Small intestine (tissue), 7 donors: Measurements from ENCODE around the gene IGSF9. TPM values are rescaled to one million over a fixed set of nuclear protein-coding genes. Genes with fewer than 3 reads are reported as not detected.

Experiments used
- DNase-seq, 2 donors: peaks; one replicate each; pipeline versions ENCODE4 v3.0.0 to v3.0.0-alpha.2; 2013
- FAIRE-seq: peaks from 2 replicates; lab custom pipeline; 2012; peaks lifted over from hg19 to GRCh38; lab: Jason Lieb, UNC
- H3K27ac ChIP-seq, 3 donors: one replicate each; pipeline ENCODE4 v1.5.1; 2013; ENCODE audit warnings: low read length in 2 of 3, mild to moderate bottlenecking in 2 of 3, control low read depth in 1 of 3, inconsistent platforms in 1 of 3, low read depth in 1 of 3, moderate library complexity in 1 of 3
- H3K27me3 ChIP-seq, 3 donors: one replicate each; pipeline ENCODE4 v1.6.1; 2013; ENCODE audit warnings: low read length in 3 of 3, inconsistent platforms in 1 of 3; ENCODE audit not compliant: control insufficient read depth in 3 of 3, insufficient read depth in 3 of 3
- H3K36me3 ChIP-seq, 3 donors: one replicate each; pipeline ENCODE4 v1.6.1; 2013; ENCODE audit warnings: low read length in 3 of 3, inconsistent platforms in 1 of 3, low read depth in 1 of 3, mild to moderate bottlenecking in 1 of 3, moderate library complexity in 1 of 3; ENCODE audit not compliant: control insufficient read depth in 3 of 3, insufficient read depth in 2 of 3
- H3K4me1 ChIP-seq, 3 donors: one replicate each; pipeline ENCODE4 v1.6.1; 2013; ENCODE audit warnings: low read length in 2 of 3, inconsistent platforms in 1 of 3, low read depth in 1 of 3, mild to moderate bottlenecking in 1 of 3, moderate library complexity in 1 of 3; ENCODE audit not compliant: control insufficient read depth in 3 of 3, insufficient read depth in 2 of 3
- H3K4me3 ChIP-seq, 3 donors: one replicate each; pipeline ENCODE4 v1.5.1; 2013; ENCODE audit warnings: low read length in 3 of 3, control low read depth in 1 of 3, inconsistent platforms in 1 of 3, low read depth in 1 of 3, mild to moderate bottlenecking in 1 of 3, moderate library complexity in 1 of 3
- H3K9me3 ChIP-seq, 2 donors: one replicate each; pipeline ENCODE4 v1.6.1; 2013; ENCODE audit warnings: low read depth in 1 of 2, low read length in 1 of 2; ENCODE audit not compliant: control insufficient read depth in 2 of 2, insufficient read depth in 1 of 2
- WGBS, 3 donors: extraction: QIAGEN DNeasy Blood & Tissue Kit; methylation state at CpG; one replicate each; pipeline ENCODE4 v1.1.7; 2013; 5-methylcytosine and 5-hydroxymethylcytosine counted together
- polyA plus RNA-seq, 4 donors: library from polyadenylated mRNA; stranded (reverse) in 3 of 4; unstranded in 1 of 4; fragments of 200-250 nt in 3 of 4; fragments of 120-200 nt in 1 of 4; gene quantifications; one replicate each; pipeline versions ENCODE4 v1.2.1 to v1.2.3, GENCODE V29; 2013
- donor health status: healthy with polysubstance abuse.
- donor health status: control.
- donor health status: control.
- donor health status: Bipolar disorder and iron deficiency.
- donor health status: healthy.

Gene IGSF9
- polyA plus RNA-seq, 4 donors, result 3.1 to 84.2 (median 26.4) TPM

DNA sequence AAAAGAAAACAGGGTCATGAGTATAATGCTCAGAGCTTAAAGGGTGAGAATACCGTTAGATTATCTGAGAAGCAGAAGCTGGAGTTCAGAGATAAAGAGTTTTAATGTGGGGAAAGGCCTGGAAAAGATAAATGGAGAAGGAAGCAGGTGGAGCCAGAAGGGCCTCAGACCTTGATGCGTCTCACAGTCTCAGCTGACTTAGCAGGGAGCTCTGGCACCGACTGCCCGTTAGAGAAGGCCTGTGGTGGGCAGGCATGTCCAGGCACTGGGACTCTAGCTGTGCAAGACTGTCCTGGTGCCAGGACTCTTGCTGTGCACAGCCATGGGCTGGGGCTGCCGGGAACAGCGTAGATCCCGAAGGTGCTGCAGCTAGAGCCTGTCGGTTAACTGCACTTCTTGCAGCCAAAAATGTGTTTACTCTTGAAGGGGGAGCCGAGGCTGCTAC is 12.4 kb upstream of the IGSF9 start:
- FAIRE-seq (no peak), DNase-seq (peak in 1 of 2 donors; percentile 49)
- H3K36me3 ChIP-seq, result no peaks in the 10 kb centered on the region
- H3K9me3 ChIP-seq, result no peaks in the 10 kb centered on the region
- WGBS, 3 donors, result 15 to 47% (median 27%) methylated on average over 9 of the region's 9 CpGs
- peak overlapping the region in 2 of 3 donors; percentile 51 to 55 for H3K27ac ChIP-seq
- no peak overlapping the region for H3K4me3 ChIP-seq
- peaks cover 0 to 35% (median 2%) of the 10 kb centered on the region in 3 donors for H3K4me1 ChIP-seq
- H3K27me3 ChIP-seq, result no peaks in the 10 kb centered on the region

DNA sequence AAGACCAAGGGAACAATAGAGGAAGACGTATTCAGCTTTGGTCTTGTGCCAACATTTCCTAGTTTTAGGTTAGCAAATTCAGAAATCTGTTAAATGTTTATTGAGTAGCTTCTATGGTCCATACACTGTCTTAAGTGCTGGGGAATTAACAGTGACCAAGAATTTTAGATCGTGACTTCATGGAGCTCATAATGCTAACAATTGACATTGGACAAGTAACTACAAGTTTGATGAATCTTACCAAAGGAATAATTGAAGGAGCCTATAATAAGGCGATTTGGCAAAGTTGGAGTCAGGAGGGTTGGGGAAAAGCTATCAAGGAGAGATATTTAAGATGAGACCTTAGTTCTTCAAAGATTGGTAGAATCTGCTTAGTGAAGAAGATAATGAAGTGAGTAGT is 10.0 kb upstream of the IGSF9 start:
- Histone ChIP-seq H3K27ac (no peak overlapping the region), H3K36me3 (no peaks in the 10 kb centered on the region), H3K9me3 (no peaks in the 10 kb centered on the region), H3K4me3 (no peak overlapping the region), H3K4me1 (peaks cover 0 to 20% (median 2%) of the 10 kb centered on the region in 3 donors), H3K27me3 (no peaks in the 10 kb centered on the region)
- no peak for DNase-seq
- 83 to 96% (median 88%) methylated on average over 3 of the region's 3 CpGs for WGBS, 3 donors
- FAIRE-seq, result no peak

DNA sequence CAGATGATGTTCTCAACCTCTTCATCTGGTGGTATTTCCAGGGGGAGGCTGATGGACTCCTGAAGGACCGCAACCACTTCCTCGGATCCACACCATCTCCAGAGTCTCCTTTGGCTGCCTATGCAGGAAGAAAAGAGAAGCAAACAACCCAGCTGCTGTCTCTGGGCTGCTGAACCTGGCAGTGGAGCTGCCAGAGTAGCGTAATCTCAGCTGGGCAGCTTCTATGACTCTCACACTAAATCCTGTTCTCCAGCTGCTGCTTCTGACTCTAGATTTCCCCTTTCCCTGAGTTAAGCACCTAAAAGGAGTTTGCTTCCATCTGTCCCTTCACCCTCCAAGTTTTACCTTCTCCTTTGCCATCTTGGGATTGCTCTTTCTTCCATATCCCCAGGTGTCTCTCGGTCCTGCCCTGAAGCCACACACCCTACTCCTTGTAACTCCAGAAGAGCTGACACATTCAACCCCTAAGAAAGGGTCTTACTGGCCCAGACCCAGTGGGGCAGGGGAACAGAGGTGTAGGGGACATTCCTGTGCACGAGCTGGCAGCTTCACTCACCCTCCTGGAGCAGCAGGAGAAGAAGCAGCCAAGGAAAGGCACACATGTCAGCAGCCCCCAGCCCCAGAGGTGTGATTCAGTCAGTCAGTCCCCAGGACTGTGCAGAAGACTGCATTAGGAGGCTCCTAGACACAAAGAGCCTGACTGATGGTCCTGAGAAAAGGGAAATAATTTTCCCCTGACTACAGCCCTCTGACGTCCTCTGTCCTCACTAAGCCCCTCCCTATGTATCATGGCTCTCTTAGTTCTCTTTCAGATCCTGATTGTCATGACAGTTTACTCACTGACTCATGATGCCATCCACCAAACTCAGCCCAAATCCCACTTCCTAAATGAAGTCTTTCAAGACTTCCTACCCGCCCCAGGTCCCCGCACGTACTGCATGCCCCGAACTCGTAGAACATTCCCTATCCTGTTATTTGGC is 8.4 kb upstream of the IGSF9 start, which contains the start of gene SLAMF9:
Gene SLAMF9 (minus strand): TSS at position 702 of the 980 bp plus-strand sequence. CDS start 100 bp downstream, at position 602.
- no peaks in the 10 kb centered on the region for H3K9me3 ChIP-seq
- H3K4me1 ChIP-seq, result peaks cover 0 to 21% (median 4%) of the 10 kb centered on the region in 3 donors
- H3K4me3 ChIP-seq, result no peak within 1 kb of the TSS
- 67 to 81% (median 78%) methylated on average over 11 of the region's 11 CpGs for WGBS, 3 donors
- H3K27me3 ChIP-seq, result no peaks in the 10 kb centered on the region
- H3K27ac ChIP-seq, result no peak within 1 kb of the TSS
- no peak for DNase-seq
- no peaks in the 10 kb centered on the region for H3K36me3 ChIP-seq
- no peak for FAIRE-seq

DNA sequence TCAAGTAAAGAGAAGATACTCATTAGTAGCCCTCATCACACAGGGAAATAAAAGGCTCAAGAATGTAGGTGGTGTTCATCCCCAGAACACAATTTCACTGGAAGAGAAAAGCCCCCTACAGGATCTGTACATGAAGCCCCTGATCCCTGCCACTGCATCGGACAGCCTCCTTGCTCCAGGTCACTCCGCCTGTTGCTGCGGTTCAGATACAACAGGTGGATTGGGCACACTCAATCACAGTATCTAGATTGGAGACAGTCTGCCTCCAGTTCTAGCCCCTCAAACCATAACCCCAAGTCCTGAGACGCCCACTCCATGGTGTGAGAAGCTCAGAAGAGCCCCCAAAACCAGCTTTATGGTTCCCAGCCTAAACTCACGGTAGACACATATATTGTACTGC is 7.5 kb upstream of the IGSF9 start:
- no peak for DNase-seq
- no peaks in the 10 kb centered on the region for H3K27me3 ChIP-seq
- no peaks in the 10 kb centered on the region for H3K36me3 ChIP-seq
- 86 to 90% (median 87%) methylated on average over 5 of the region's 5 CpGs for WGBS, 3 donors
- no peak overlapping the region for H3K4me3 ChIP-seq
- H3K9me3 ChIP-seq, result no peaks in the 10 kb centered on the region
- FAIRE-seq, result no peak
- no peak overlapping the region for H3K27ac ChIP-seq
- peaks cover 0 to 19% (median 3%) of the 10 kb centered on the region in 3 donors for H3K4me1 ChIP-seq

DNA sequence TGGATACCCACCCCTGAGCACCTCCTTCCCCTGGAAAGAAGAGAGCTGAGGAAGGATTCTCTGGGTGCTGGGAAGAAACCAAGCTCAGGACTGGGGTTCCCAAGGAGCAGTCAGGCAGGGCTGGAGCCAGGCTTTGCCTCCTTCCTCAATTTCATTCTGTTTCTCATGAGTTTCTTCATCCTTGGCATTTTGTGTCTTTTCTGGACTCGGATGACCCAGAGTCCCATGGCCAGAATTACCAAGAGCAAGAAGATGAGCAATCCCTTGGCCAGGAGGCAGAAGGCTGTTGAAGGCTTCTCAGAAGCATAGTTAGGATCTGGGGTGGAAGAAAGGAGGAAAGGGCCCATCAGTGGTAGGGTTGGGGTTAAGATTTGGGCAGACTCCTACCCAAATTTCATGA is 6.1 kb upstream of the IGSF9 start:
- DNase-seq (no peak), FAIRE-seq (no peak)
- no peaks in the 10 kb centered on the region for H3K36me3 ChIP-seq
- H3K4me3 ChIP-seq, result no peak overlapping the region
- H3K4me1 ChIP-seq, result peaks cover 0 to 18% (median 2%) of the 10 kb centered on the region in 3 donors
- WGBS, 3 donors, result 78 to 89% (median 81%) methylated on average over 1 of the region's 1 CpG
- H3K27me3 ChIP-seq, result no peaks in the 10 kb centered on the region
- H3K27ac ChIP-seq, result no peak overlapping the region
- H3K9me3 ChIP-seq, result no peaks in the 10 kb centered on the region

DNA sequence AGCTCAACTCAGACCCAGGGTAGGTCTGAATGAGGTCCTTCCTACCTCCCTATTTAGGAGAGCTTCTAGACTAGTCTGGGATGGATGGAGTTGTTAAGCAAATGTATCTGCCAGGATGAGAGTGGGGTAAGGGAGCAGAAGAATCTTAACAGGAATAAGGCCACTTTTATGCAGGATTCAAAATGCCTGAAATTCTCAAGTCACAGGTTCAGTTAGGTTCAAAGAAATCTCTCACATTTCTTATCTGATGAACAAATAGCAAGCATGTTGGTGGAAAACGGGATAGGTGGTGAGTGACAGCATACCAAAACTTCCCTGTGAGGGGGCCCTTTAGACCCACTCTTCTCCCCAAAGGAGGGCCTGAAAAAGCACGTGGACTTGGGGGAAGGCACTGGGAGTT is 5.6 kb upstream of the IGSF9 start:
- 65 to 81% (median 69%) methylated on average over 2 of the region's 2 CpGs for WGBS, 3 donors
- DNase-seq, result no peak
- FAIRE-seq, result no peak
- H3K9me3 ChIP-seq, result no peaks in the 10 kb centered on the region
- no peaks in the 10 kb centered on the region for H3K27me3 ChIP-seq
- no peak overlapping the region for H3K4me3 ChIP-seq
- H3K36me3 ChIP-seq, result no peaks in the 10 kb centered on the region
- no peak overlapping the region for H3K27ac ChIP-seq
- H3K4me1 ChIP-seq, result peaks cover 0 to 23% (median 2%) of the 10 kb centered on the region in 3 donors

DNA sequence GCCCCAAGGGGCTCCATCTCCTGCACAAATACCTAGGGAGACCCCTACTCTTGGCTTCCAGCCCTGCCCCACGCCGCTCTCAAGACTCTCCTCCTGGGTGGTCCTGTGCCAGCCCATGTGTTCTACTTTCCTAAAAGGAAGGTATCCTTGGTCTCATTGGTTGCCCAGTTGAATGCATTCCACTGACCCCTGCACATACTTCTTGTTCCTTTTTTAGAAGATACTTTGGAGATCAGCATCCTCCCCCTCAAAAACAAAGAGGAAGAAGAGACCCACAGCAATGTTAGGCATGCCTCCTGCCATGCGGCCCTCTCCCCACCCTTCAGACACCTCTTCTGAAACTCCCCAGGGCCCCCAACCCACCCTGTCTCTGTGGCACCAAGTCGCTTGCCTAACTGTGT is 4.6 kb upstream of the IGSF9 start:
- Histone ChIP-seq H3K36me3 (no peaks in the 10 kb centered on the region), H3K4me1 (peaks cover 2 to 24% (median 2%) of the 10 kb centered on the region in 3 donors), H3K9me3 (no peaks in the 10 kb centered on the region), H3K27me3 (no peaks in the 10 kb centered on the region), H3K27ac (no peak overlapping the region), H3K4me3 (no peak overlapping the region)
- DNase-seq (no peak), FAIRE-seq (no peak)
- WGBS, 3 donors, result 86 to 96% (median 92%) methylated on average over 4 of the region's 4 CpGs

DNA sequence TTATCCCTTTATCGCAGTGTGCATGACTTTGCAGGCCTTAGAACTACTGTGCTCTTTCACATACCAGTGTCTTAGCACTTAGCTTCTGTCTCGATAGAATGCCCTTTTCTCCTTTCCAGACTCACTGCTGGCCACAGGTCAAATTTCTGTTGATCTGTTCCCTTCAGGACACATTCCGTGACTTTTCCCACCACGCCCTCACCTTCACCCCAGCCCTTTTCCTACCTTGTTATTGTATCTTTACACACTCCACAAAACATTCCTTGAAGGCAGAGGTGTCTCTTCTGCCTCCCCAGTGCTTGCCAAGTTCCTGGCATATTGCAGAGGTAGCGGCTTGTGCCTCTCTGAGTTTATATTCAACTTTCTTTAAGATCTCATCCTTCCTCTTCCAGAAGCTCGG is 3.7 kb upstream of the IGSF9 start:
- H3K36me3 ChIP-seq, result peaks cover 0 to under 1% (median 0%) of the 10 kb centered on the region in 3 donors
- 29 to 61% (median 38%) methylated on average over 6 of the region's 6 CpGs for WGBS, 3 donors
- no peaks in the 10 kb centered on the region for H3K27me3 ChIP-seq
- peak overlapping the region in 2 of 3 donors; percentile 30 to 63 for H3K27ac ChIP-seq
- H3K4me1 ChIP-seq, result peaks cover 2 to 30% (median 2%) of the 10 kb centered on the region in 3 donors
- H3K4me3 ChIP-seq, result no peak overlapping the region
- DNase-seq, result peak in 1 of 2 donors; percentile 81
- H3K9me3 ChIP-seq, result no peaks in the 10 kb centered on the region
- no peak for FAIRE-seq
